SK-N-SH treated with all-trans-retinoic acid at 6 μM for 48 hours (cell line): Measurements from ENCODE around the gene LIME1.

Source experiments
- ATAC-seq: fragments of 200-7000 bp; cut with Tn5 transposase; 3 replicates; pipeline ENCODE4 v1.9.1; 2020; ENCODE audit warnings: mild to moderate bottlenecking, moderate library complexity
- ARNTL ChIP-seq: fragments of 450-650 bp; formaldehyde crosslinking; IDR thresholded peaks from 2 replicates; pipeline ENCODE4 v1.5.0; 2020; ENCODE audit warnings: low read depth, mild to moderate bottlenecking, moderate library complexity, borderline replicate concordance
- BACH2 ChIP-seq: fragments of 250-450 bp; sonication (Bioruptor Pico); IDR thresholded peaks from 2 replicates; pipeline ENCODE4 v1.9.0; 2021; ENCODE audit warnings: mild to moderate bottlenecking, borderline replicate concordance
- ESRRG ChIP-seq: fragments of 250-450 bp; sonication (Bioruptor Pico); IDR thresholded peaks from 2 replicates; pipeline ENCODE4 v1.6.1; 2021; ENCODE audit warnings: mild to moderate bottlenecking
- GLIS3 ChIP-seq: fragments of 250-450 bp; sonication (Bioruptor Pico); IDR thresholded peaks from 2 replicates; pipeline ENCODE4 v1.5.0; 2020; ENCODE audit warnings: mild to moderate bottlenecking, moderate library complexity
- ISL1 ChIP-seq: fragments of 250-450 bp; sonication (Bioruptor Pico); IDR thresholded peaks from 2 replicates; pipeline ENCODE4 v2.1.2; 2022; ENCODE audit warnings: mild to moderate bottlenecking, moderate library complexity
- OSR1 ChIP-seq: fragments of 250-450 bp; sonication (Bioruptor Pico); IDR thresholded peaks from 2 replicates; pipeline ENCODE4 v1.8.0; 2022; ENCODE audit warnings: moderate library complexity, mild to moderate bottlenecking, inconsistent platforms
- PPARA ChIP-seq: fragments of 250-450 bp; sonication (Bioruptor Pico); IDR thresholded peaks from 2 replicates; pipeline ENCODE4 v1.5.0; 2020; ENCODE audit warnings: mild to moderate bottlenecking, borderline replicate concordance
- RARB ChIP-seq: fragments of 250-450 bp; sonication (Bioruptor Pico); IDR thresholded peaks from 2 replicates; pipeline ENCODE4 v1.8.0; 2021; ENCODE audit warnings: mild to moderate bottlenecking, moderate library complexity
- TOX ChIP-seq: fragments of 250-450 bp; sonication (Bioruptor Pico); IDR thresholded peaks from 2 replicates; pipeline ENCODE4 v1.8.0; 2021; ENCODE audit warnings: mild to moderate bottlenecking, moderate library complexity, borderline replicate concordance
- ZC3H10 ChIP-seq: fragments of 250-450 bp; sonication (Bioruptor Pico); IDR thresholded peaks from 2 replicates; pipeline ENCODE4 v1.5.1; 2021; ENCODE audit warnings: mild to moderate bottlenecking, moderate library complexity
- ZFP30 ChIP-seq: fragments of 450-650 bp; formaldehyde crosslinking; IDR thresholded peaks from 2 replicates; pipeline ENCODE4 v1.5.0; 2022; ENCODE audit warnings: mild to moderate bottlenecking, moderate library complexity
- ZNF565 ChIP-seq: fragments of 450-650 bp; formaldehyde crosslinking; conservative IDR thresholded peaks from 2 replicates; pipeline ENCODE4 v1.5.0; 2020; ENCODE audit warnings: low read depth, mild to moderate bottlenecking, moderate library complexity
- ZNF8 ChIP-seq: fragments of 450-650 bp; formaldehyde crosslinking; IDR thresholded peaks from 2 replicates; pipeline ENCODE4 v1.5.0; 2020; ENCODE audit warnings: mild to moderate bottlenecking, moderate library complexity
- TF ChIP-seq, protein P1 (sequence below): fragments of 250-450 bp; sonication (Bioruptor Pico); IDR thresholded peaks from 2 replicates; pipeline ENCODE4 v1.5.1; 2021; ENCODE audit warnings: mild to moderate bottlenecking, moderate library complexity
- TF ChIP-seq, protein P2 (sequence below): fragments of 250-450 bp; sonication (Bioruptor Pico); IDR thresholded peaks from 2 replicates; pipeline ENCODE4 v1.5.1; 2020; ENCODE audit warnings: low read depth, mild to moderate bottlenecking, moderate library complexity
- TF ChIP-seq, protein P3 (sequence below): fragments of 250-450 bp; sonication (Bioruptor Pico); IDR thresholded peaks from 2 replicates; pipeline ENCODE4 v1.5.0; 2020; ENCODE audit warnings: mild to moderate bottlenecking, moderate library complexity
- TF ChIP-seq, protein P4 (sequence below): fragments of 250-450 bp; sonication (Bioruptor Pico); IDR thresholded peaks from 2 replicates; pipeline ENCODE4 v1.8.0; 2021; ENCODE audit warnings: low read depth, mild to moderate bottlenecking, moderate library complexity, borderline replicate concordance

LIME1 gene

DNA sequence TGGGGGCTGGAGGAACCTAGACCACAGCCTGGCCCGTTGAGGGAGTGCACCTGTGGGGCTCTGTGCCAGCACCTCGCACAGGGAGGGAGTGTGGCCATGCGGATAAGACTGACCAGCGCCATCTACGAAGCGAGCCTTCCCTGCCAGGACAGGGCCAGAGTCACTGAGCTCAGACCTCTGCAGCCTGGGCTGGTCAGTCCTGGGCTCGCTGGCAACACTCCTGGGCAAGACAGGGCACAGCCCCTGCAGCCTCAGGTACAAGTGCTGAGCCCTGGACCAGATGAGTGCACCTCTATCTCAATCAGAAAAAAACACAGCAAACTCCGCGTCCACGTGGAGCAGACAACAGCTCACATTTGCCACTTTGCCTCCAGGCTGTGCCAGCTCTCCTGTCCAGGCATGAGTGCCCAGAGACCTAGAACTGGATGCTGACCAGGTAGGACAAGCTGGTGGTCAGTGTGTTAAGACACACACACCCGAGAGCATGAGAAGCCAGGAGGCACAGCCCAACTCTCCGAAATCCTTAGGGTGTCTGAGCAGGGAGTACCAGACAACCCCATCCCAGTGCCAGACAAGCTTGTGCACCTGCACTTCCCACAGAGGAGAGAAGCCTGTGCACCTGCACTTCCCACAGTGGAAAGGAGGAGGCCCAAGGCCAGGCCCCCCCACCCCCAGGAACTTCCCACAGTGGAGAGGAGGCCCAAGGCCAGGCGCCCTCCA lies 33.6 kb upstream of the LIME1 start (continued):
- TF ChIP-seq, protein P1, sequence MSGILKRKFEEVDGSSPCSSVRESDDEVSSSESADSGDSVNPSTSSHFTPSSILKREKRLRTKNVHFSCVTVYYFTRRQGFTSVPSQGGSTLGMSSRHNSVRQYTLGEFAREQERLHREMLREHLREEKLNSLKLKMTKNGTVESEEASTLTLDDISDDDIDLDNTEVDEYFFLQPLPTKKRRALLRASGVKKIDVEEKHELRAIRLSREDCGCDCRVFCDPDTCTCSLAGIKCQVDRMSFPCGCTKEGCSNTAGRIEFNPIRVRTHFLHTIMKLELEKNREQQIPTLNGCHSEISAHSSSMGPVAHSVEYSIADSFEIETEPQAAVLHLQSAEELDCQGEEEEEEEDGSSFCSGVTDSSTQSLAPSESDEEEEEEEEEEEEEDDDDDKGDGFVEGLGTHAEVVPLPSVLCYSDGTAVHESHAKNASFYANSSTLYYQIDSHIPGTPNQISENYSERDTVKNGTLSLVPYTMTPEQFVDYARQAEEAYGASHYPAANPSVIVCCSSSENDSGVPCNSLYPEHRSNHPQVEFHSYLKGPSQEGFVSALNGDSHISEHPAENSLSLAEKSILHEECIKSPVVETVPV: no peak
- TF ChIP-seq RARB (CRISPR knock-in tag) (no peak), TOX (CRISPR knock-in tag) (no peak), ZNF8 (no peak), ESRRG (CRISPR knock-in tag) (no peak), ARNTL (CRISPR knock-in tag) (no peak), OSR1 (CRISPR knock-in tag) (no peak), PPARA (no peak), BACH2 (CRISPR knock-in tag) (no peak), ZC3H10 (CRISPR knock-in tag) (no peak), ISL1 (no peak)
- TF ChIP-seq, protein P2, sequence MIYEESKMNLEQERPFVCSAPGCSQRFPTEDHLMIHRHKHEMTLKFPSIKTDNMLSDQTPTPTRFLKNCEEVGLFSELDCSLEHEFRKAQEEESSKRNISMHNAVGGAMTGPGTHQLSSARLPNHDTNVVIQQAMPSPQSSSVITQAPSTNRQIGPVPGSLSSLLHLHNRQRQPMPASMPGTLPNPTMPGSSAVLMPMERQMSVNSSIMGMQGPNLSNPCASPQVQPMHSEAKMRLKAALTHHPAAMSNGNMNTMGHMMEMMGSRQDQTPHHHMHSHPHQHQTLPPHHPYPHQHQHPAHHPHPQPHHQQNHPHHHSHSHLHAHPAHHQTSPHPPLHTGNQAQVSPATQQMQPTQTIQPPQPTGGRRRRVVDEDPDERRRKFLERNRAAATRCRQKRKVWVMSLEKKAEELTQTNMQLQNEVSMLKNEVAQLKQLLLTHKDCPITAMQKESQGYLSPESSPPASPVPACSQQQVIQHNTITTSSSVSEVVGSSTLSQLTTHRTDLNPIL (CRISPR knock-in tag): no peak

DNA sequence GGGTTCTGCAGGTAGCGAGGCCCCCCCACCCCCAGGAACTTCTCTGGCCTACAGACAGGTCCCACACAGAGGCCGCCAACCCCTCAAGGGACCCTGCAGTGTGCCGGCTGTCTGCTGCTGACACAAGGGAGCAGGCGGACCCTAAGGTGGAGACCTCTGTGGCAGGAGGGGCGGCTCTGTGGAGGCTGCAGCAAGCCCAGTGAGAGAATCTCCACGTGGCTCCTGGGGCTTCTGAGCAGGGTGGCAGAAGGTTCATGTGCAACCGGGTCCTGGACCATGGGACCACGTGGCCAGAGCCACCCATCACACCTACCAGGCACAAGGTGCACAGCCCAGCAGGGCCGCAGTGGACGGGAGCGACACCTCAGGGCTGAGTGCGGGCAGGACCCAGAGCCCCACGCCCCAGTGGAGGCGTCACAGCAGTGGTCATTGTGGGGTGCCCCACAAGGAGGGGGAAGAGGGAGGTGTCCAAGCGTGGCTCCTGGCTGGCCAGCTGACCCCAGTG lies 32.9 kb upstream of the LIME1 start:
- TF ChIP-seq, protein P3, sequence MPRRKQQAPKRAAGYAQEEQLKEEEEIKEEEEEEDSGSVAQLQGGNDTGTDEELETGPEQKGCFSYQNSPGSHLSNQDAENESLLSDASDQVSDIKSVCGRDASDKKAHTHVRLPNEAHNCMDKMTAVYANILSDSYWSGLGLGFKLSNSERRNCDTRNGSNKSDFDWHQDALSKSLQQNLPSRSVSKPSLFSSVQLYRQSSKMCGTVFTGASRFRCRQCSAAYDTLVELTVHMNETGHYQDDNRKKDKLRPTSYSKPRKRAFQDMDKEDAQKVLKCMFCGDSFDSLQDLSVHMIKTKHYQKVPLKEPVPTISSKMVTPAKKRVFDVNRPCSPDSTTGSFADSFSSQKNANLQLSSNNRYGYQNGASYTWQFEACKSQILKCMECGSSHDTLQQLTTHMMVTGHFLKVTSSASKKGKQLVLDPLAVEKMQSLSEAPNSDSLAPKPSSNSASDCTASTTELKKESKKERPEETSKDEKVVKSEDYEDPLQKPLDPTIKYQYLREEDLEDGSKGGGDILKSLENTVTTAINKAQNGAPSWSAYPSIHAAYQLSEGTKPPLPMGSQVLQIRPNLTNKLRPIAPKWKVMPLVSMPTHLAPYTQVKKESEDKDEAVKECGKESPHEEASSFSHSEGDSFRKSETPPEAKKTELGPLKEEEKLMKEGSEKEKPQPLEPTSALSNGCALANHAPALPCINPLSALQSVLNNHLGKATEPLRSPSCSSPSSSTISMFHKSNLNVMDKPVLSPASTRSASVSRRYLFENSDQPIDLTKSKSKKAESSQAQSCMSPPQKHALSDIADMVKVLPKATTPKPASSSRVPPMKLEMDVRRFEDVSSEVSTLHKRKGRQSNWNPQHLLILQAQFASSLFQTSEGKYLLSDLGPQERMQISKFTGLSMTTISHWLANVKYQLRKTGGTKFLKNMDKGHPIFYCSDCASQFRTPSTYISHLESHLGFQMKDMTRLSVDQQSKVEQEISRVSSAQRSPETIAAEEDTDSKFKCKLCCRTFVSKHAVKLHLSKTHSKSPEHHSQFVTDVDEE (CRISPR knock-in tag): no peak
- TF ChIP-seq ESRRG (CRISPR knock-in tag): no peak
- TF ChIP-seq ZFP30 (CRISPR knock-in tag): no peak
- no peak for TF ChIP-seq GLIS3 (CRISPR knock-in tag)
- no peak for TF ChIP-seq BACH2 (CRISPR knock-in tag)
- no peak for ATAC-seq

DNA sequence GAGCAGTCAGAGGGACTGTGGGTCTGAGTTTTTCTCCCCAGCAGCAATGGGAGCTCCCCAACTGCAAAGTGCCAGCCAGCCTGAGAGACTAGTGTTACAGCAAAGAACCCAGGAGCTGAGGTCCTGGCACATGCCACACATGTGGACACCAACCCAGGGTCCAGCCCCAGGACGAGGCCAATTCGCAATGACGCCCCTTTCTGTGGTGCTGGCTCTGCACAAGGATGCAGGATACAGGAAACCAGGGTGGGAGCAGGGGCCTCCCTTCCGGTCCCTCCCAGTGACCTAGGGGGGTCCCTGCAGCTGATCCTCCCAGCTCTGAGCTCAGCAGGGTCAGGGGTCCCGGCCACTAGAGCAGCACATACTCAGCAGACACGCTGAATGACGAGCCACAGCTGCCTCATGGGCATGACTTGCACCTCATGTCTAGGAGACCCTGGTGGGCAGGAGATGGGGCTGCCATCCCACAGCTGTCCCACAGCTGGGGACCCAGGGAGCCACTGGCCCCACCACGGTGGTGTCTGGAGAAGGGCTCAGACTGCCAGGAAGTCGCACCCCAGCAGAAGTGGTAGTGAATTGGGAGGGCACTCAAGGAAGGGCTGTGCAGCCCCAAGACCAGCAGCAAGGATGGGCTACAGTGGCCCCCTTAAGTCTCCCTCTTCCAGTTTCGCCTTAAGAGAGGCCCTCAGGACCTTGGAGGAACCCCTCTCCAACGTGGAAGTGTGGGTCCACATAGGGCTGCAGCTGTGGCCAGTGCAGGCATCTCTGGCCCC lies 32.3 kb upstream of the LIME1 start:
- TF ChIP-seq ESRRG (CRISPR knock-in tag): no peak
- no peak for TF ChIP-seq BACH2 (CRISPR knock-in tag)
- TF ChIP-seq, protein P4, sequence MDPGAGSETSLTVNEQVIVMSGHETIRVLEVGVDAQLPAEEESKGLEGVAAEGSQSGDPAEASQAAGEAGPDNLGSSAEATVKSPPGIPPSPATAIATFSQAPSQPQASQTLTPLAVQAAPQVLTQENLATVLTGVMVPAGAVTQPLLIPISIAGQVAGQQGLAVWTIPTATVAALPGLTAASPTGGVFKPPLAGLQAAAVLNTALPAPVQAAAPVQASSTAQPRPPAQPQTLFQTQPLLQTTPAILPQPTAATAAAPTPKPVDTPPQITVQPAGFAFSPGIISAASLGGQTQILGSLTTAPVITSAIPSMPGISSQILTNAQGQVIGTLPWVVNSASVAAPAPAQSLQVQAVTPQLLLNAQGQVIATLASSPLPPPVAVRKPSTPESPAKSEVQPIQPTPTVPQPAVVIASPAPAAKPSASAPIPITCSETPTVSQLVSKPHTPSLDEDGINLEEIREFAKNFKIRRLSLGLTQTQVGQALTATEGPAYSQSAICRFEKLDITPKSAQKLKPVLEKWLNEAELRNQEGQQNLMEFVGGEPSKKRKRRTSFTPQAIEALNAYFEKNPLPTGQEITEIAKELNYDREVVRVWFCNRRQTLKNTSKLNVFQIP (CRISPR knock-in tag): no peak
- TF ChIP-seq, protein P1: no peak
- TF ChIP-seq ISL1: no peak
- TF ChIP-seq ZC3H10 (CRISPR knock-in tag): no peak
- no peak for TF ChIP-seq ZNF565 (CRISPR knock-in tag)
- no peak for TF ChIP-seq ZNF8
- no peak for TF ChIP-seq PPARA
- TF ChIP-seq, all 23 proteins: peak for 0
- ATAC-seq: no peak

DNA sequence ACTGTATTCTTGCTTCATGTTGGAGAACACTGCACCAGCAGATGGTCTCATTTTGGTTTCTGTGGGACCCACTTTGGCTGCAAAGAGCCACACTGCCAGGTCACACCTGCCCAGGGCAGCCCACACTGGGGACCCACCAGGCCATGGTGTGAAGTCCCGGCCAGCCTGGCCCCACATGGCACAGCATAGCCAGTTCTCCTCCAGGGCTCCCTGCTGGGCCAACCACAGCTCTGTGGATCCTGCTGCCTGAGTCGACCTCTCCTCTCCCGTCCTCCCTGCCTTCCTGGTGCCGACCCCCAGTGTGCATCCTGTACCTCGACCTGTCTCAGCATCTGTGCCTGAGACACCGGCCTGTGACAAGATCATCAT lies 31.7 kb upstream of the LIME1 start:
- TF ChIP-seq PPARA: no peak
- TF ChIP-seq, protein P1: no peak
- ATAC-seq: no peak
